GM23338 (cell line): ENCODE measurements around the gene PPP6R1. TPM values are rescaled to one million over a fixed set of nuclear protein-coding genes. Genes with fewer than 3 reads are reported as not detected.

Source experiments
- ATAC-seq: fragments of 200-7000 bp; cut with Tn5 transposase; 3 replicates; pipeline ENCODE4 v1.9.1; 2020
- DNase-seq: peaks from one replicate; pipeline ENCODE4 v3.0.0-alpha.2; 2015; ENCODE audit warnings: low spot score
- H2AFZ ChIP-seq: fragments of 200-600 bp; sonication (generic); 2 replicates; pipeline ENCODE4 v1.8.0; 2016; ENCODE audit warnings: antibody characterized with exemption, mild to moderate bottlenecking, moderate library complexity
- H3F3A ChIP-seq: fragments of 200-600 bp; sonication (generic); replicated peaks from 2 replicates; pipeline ENCODE4 v1.8.0; 2017; ENCODE audit warnings: antibody characterized with exemption, mixed run types, low read depth
- H3K27ac ChIP-seq: fragments of 200-600 bp; sonication (generic); 2 replicates; pipeline ENCODE4 v1.6.1; 2016; ENCODE audit warnings: low read depth
- H3K27me3 ChIP-seq: fragments of 200-600 bp; sonication (generic); 2 replicates; pipeline ENCODE4 v1.8.0; 2016; ENCODE audit warnings: mild to moderate bottlenecking, mixed run types, moderate library complexity; ENCODE audit not compliant: insufficient read depth
- H3K36me3 ChIP-seq: fragments of 200-600 bp; sonication (generic); 2 replicates; pipeline ENCODE4 v1.8.0; 2016; ENCODE audit warnings: mild to moderate bottlenecking; ENCODE audit not compliant: insufficient read depth
- H3K4me1 ChIP-seq: fragments of 200-600 bp; sonication (generic); 2 replicates; pipeline ENCODE4 v1.8.0; 2016; ENCODE audit warnings: mild to moderate bottlenecking, moderate library complexity; ENCODE audit not compliant: insufficient read depth
- H3K4me2 ChIP-seq: fragments of 200-600 bp; sonication (generic); 2 replicates; pipeline ENCODE4 v1.7.1; 2017; ENCODE audit warnings: mixed run types
- H3K4me3 ChIP-seq: fragments of 200-600 bp; sonication (generic); 2 replicates; pipeline ENCODE4 v1.6.1; 2016; ENCODE audit warnings: mixed run types
- H3K79me2 ChIP-seq: fragments of 200-600 bp; sonication (generic); replicated peaks from 2 replicates; pipeline ENCODE4 v1.8.0; 2017; ENCODE audit warnings: mild to moderate bottlenecking; ENCODE audit not compliant: insufficient read depth
- H3K9me2 ChIP-seq: fragments of 200-600 bp; sonication (generic); 2 replicates; pipeline ENCODE4 v1.8.0; 2017; ENCODE audit not compliant: insufficient read depth
- H4K20me1 ChIP-seq: fragments of 200-600 bp; sonication (generic); replicated peaks from 2 replicates; pipeline ENCODE4 v1.8.0; 2017; ENCODE audit warnings: mild to moderate bottlenecking; ENCODE audit not compliant: insufficient read depth
- H3K27ac Mint-ChIP-seq: 2 replicates; pipeline ENCODE4 v1.8.0; 2020; ENCODE audit warnings: inconsistent platforms, mild to moderate bottlenecking, moderate library complexity, mixed read lengths
- H3K27me3 Mint-ChIP-seq: 3 replicates; pipeline ENCODE4 v1.8.0; 2022; ENCODE audit warnings: low read depth, mild to moderate bottlenecking, moderate library complexity, mixed read lengths, inconsistent platforms; ENCODE audit not compliant: insufficient read depth, poor library complexity
- H3K36me3 Mint-ChIP-seq: 3 replicates; pipeline ENCODE4 v1.8.0; 2021; ENCODE audit warnings: low read depth, mild to moderate bottlenecking, inconsistent platforms, moderate library complexity, mixed read lengths
- H3K4me1 Mint-ChIP-seq: 3 replicates; pipeline ENCODE4 v1.8.0; 2020; ENCODE audit warnings: mild to moderate bottlenecking, inconsistent platforms, mixed read lengths
- H3K4me3 Mint-ChIP-seq: 3 replicates; pipeline ENCODE4 v1.8.0; 2021; ENCODE audit warnings: moderate library complexity, mild to moderate bottlenecking, inconsistent platforms, mixed read lengths
- H3K9me3 Mint-ChIP-seq: 3 replicates; pipeline ENCODE4 v1.8.0; 2020; ENCODE audit warnings: moderate library complexity, mild to moderate bottlenecking, inconsistent platforms, mixed read lengths
- CREB1 ChIP-seq: fragments of 250-450 bp; sonication (Bioruptor Pico); IDR thresholded peaks from 2 replicates; pipeline ENCODE4 v1.5.0; 2020; ENCODE audit warnings: low read depth, mild to moderate bottlenecking, moderate library complexity
- CTCF ChIP-seq, 2 experiments: fragments of 200-600 bp in 1 of 2; sonication (generic) in 1 of 2; conservative IDR thresholded peaks; 2 replicates each; pipeline versions ENCODE4 v1.5.1 to v1.6.1; 2016 to 2017; ENCODE audit warnings: antibody characterized with exemption in 2 of 2, low read depth in 2 of 2, mild to moderate bottlenecking in 2 of 2, moderate library complexity in 1 of 2
- ETS1 ChIP-seq: IDR thresholded peaks from 2 replicates; pipeline ENCODE4 v1.6.1; 2016; ENCODE audit warnings: antibody characterized with exemption
- EZH2 ChIP-seq: fragments of 200-600 bp; sonication (generic); IDR thresholded peaks from one replicate; pipeline ENCODE4 v1.8.0; 2017; ENCODE audit warnings: antibody characterized with exemption, mild to moderate bottlenecking, low read depth; ENCODE audit not compliant: unreplicated experiment
- EZH2phosphoT487 ChIP-seq: fragments of 200-600 bp; sonication (generic); IDR thresholded peaks from one replicate; pipeline ENCODE4 v1.8.1; 2018; ENCODE audit warnings: antibody characterized with exemption; ENCODE audit not compliant: unreplicated experiment
- JUNB ChIP-seq: IDR thresholded peaks from one replicate; pipeline ENCODE4 v1.6.1; 2016; ENCODE audit warnings: antibody characterized with exemption; ENCODE audit not compliant: unreplicated experiment
- NANOG ChIP-seq: IDR thresholded peaks from 2 replicates; pipeline ENCODE4 v1.6.1; 2016; ENCODE audit warnings: antibody characterized with exemption, borderline replicate concordance
- POLR2AphosphoS5 ChIP-seq: IDR thresholded peaks from 2 replicates; pipeline ENCODE4 v1.6.1; 2016; ENCODE audit warnings: antibody characterized with exemption, low read depth
- REST ChIP-seq: IDR thresholded peaks from one replicate; pipeline ENCODE4 v1.6.1; 2018; ENCODE audit warnings: antibody characterized with exemption; ENCODE audit not compliant: unreplicated experiment
- STAT1 ChIP-seq: IDR thresholded peaks from one replicate; pipeline ENCODE4 v1.6.1; 2016; ENCODE audit warnings: antibody characterized with exemption; ENCODE audit not compliant: unreplicated experiment
- ZNF114 ChIP-seq: fragments of 250-450 bp; sonication (Bioruptor Pico); IDR thresholded peaks from 2 replicates; pipeline ENCODE4 v1.5.0; 2020; ENCODE audit warnings: mild to moderate bottlenecking, moderate library complexity
- ZNF331 ChIP-seq: fragments of 250-450 bp; sonication (Bioruptor Pico); IDR thresholded peaks from 2 replicates; pipeline ENCODE4 v1.5.0; 2020; ENCODE audit warnings: low read depth, mild to moderate bottlenecking, moderate library complexity
- ZNF462 ChIP-seq: fragments of 250-450 bp; sonication (Bioruptor Pico); IDR thresholded peaks from 2 replicates; pipeline ENCODE4 v1.5.0; 2020; ENCODE audit warnings: mild to moderate bottlenecking, moderate library complexity
- polyA plus RNA-seq: library from polyadenylated mRNA; unstranded; fragments of >200 nt; fragmentation: Nextera tagmentation; extraction: Ambion mirVana; gene quantifications from 2 replicates; pipeline ENCODE4 v1.2.1, GENCODE V29; 2016
- total RNA-seq: library from RNA; depleted of rRNA; stranded (reverse); fragments of >200 nt; shearing (Covaris generic); gene quantifications from 2 replicates; pipeline ENCODE4 v1.2.3, GENCODE V29; 2014

PPP6R1 gene
- total and polyA plus RNA-seq, 2 experiments from 2014 or later = 22.2 to 70.8 TPM

GRCh38 chr19:55277494-55277893 is 18.7 kb upstream of the PPP6R1 start:
- peaks cover 14% of the 10 kb centered on the region for H3K4me1 ChIP-seq
- H3K4me3 ChIP-seq = no peak overlapping the region
- no peak overlapping the region for H3K4me2 ChIP-seq
- no peaks in the 10 kb centered on the region; the same call in 1 of the 2 replicates for H3K36me3 ChIP-seq
- TF ChIP-seq REST (no peak), EZH2 (no peak), JUNB (no peak), ZNF331 (CRISPR knock-in tag) (no peak), ZNF114 (no peak), ETS1 (no peak), CTCF (conservative IDR thresholded peaks at IDR 0.05; ENCODE audit: low read depth in 2 of 2) (no peak), EZH2phosphoT487 (no peak), POLR2AphosphoS5 (no peak), NANOG (no peak), STAT1 (no peak), CREB1 (CRISPR knock-in tag) (no peak), ZNF462 (CRISPR knock-in tag) (no peak)
- H3K9me2 ChIP-seq = no peaks in the 10 kb centered on the region
- DNase-seq = no peak
- H3K79me2 ChIP-seq = peaks cover 11% of the 10 kb centered on the region; the same call in 1 of the 2 replicates
- H3K4me3 Mint-ChIP-seq = no peak overlapping the region
- ATAC-seq = no peak
- peaks cover 14% of the 10 kb centered on the region for H3K4me1 Mint-ChIP-seq
- H3K27me3 ChIP-seq = no peaks in the 10 kb centered on the region
- H3K27me3 Mint-ChIP-seq = peaks cover 24% of the 10 kb centered on the region
- no peak overlapping the region for H3K27ac ChIP-seq
- peaks cover 11% of the 10 kb centered on the region; the same call in 2 of the 3 replicates for H3K36me3 Mint-ChIP-seq
- no peaks in the 10 kb centered on the region for H3K9me3 Mint-ChIP-seq
- H3K27ac Mint-ChIP-seq = no peak overlapping the region
- no peak overlapping the region for H2AFZ ChIP-seq
- H3F3A ChIP-seq = peaks cover 23% of the 10 kb centered on the region
- peaks cover 8% of the 10 kb centered on the region for H4K20me1 ChIP-seq
